ENCODE measurements around the gene KIRREL2. TPM values are rescaled to one million over a fixed set of nuclear protein-coding genes. Genes with fewer than 3 reads are reported as not detected.

KIRREL2 gene
- total RNA-seq, 1 experiment from 2014 or later, result 3.1 TPM

GRCh38 chr19:35812220-35813042, 44.3 kb upstream of the KIRREL2 start, which contains the start of gene PRODH2:
Gene PRODH2 (minus strand): TSS chr19:35812845. CDS start chr19:35812805, 40 bp downstream.
- H3K36me3 Mint-ChIP-seq (ENCODE audit: insufficient read depth in 1 of 3, low read depth in 3 of 3), result no peaks in the 10 kb centered on the region
- H3K9ac ChIP-seq (ENCODE audit: extremely low read depth, insufficient read length, low read length), result no peak within 1 kb of the TSS

More at GRCh38 chr19:35812220-35813042, 44.3 kb upstream of the KIRREL2 start, which contains the start of gene PRODH2:
- Mint-ChIP-seq H3K27ac (no peak within 1 kb of the TSS), H3K27me3 (ENCODE audit: low read depth) (peaks cover 16% of the 10 kb centered on the region), H3K9me3 (peaks cover 2 to 3% of the 10 kb centered on the region in 2 experiments; a peak in 2 of 5 replicates), H3K4me3 (no peak within 1 kb of the TSS), H3K4me1 (peaks cover 13 to 21% of the 10 kb centered on the region in 2 experiments)
- Histone ChIP-seq H3K23me2 (ENCODE audit: insufficient read length, low read depth, low read length, poor library complexity, severe bottlenecking) (no peaks in the 10 kb centered on the region), H3K4me1 (ENCODE audit: insufficient read depth, low read length) (no peaks in the 10 kb centered on the region; the same call in 1 of the 2 replicates), H2AK5ac (ENCODE audit: insufficient read length, low read length) (no peak within 1 kb of the TSS), H3K23ac (ENCODE audit: insufficient read length, low read depth, low read length) (no peak within 1 kb of the TSS), H4K91ac (ENCODE audit: insufficient read length, low read depth, low read length) (no peak within 1 kb of the TSS), H3K9me3 (ENCODE audit: control insufficient read depth, low read depth, low read length) (no peaks in the 10 kb centered on the region), H2BK12ac (ENCODE audit: insufficient read length, low read depth, low read length) (no peak within 1 kb of the TSS), H3K56ac (ENCODE audit: insufficient read length, low read depth, low read length) (no peak within 1 kb of the TSS), H3K27me3 (ENCODE audit: insufficient read depth, low read length) (no peaks in the 10 kb centered on the region), H3T11ph (ENCODE audit: low read length) (no peak within 1 kb of the TSS), H3K4ac (ENCODE audit: low read depth, low read length) (no peak within 1 kb of the TSS), H4K8ac (replicated peaks; ENCODE audit: insufficient read length, low read depth, low read length) (no peak within 1 kb of the TSS), H2AFZ (ENCODE audit: low read length) (no peak within 1 kb of the TSS), H3K14ac (ENCODE audit: insufficient read depth, low read length) (no peak within 1 kb of the TSS), H2BK15ac (ENCODE audit: low read depth, low read length) (no peak within 1 kb of the TSS), H2BK5ac (ENCODE audit: insufficient read length, low read length) (no peak within 1 kb of the TSS), H3K18ac (ENCODE audit: insufficient read length, low read depth, low read length) (no peak within 1 kb of the TSS), H4K20me1 (ENCODE audit: control insufficient read depth, insufficient read depth, insufficient read length) (no peaks in the 10 kb centered on the region), H4K5ac (ENCODE audit: insufficient read length, low read depth, low read length) (no peak within 1 kb of the TSS), H2BK20ac (ENCODE audit: low read depth, low read length, poor library complexity, severe bottlenecking) (no peak within 1 kb of the TSS), H3K4me2 (ENCODE audit: insufficient read depth, insufficient read length, low read length) (no peak within 1 kb of the TSS), H3K79me1 (ENCODE audit: insufficient read depth, low read depth, low read length, poor library complexity, severe bottlenecking) (no peaks in the 10 kb centered on the region), H2BK120ac (ENCODE audit: low read depth, low read length, poor library complexity, severe bottlenecking) (no peak within 1 kb of the TSS), H3K79me2 (ENCODE audit: insufficient read depth, low read length) (no peaks in the 10 kb centered on the region), H3K27ac (ENCODE audit: insufficient read length, low read depth, low read length) (no peak within 1 kb of the TSS)
- no peak for DNase-seq
- WGBS (ENCODE audit: extremely low coverage, insufficient read length, low lambda C conversion rate), result no CpG with 5 or more reads among the region's 26 CpGs
- TF ChIP-seq CTCF (conservative IDR thresholded peaks at IDR 0.05), result no peak
